ENCODE results near the gene KMT5C.

KMT5C gene

GRCh38 chr19:55309448-55309847, 30.2 kb upstream of the KMT5C start:
- no peak for DNase-seq (ENCODE audit: low read depth)
- TF ChIP-seq CTCF (IDR thresholded peaks at IDR 0.05; ENCODE audit: low read length, missing control alignments): no peak
- no peak overlapping the region for H3K4me3 ChIP-seq (replicated peaks; ENCODE audit: low read depth, low read length)

GRCh38 chr19:55310498-55310897, 29.2 kb upstream of the KMT5C start:
- no peak for TF ChIP-seq CTCF (IDR thresholded peaks at IDR 0.05; ENCODE audit: low read length, missing control alignments)
- H3K4me3 ChIP-seq (replicated peaks; ENCODE audit: low read depth, low read length): no peak overlapping the region
- DNase-seq (ENCODE audit: low read depth): no peak

GRCh38 chr19:55311397-55311796, 28.3 kb upstream of the KMT5C start:
- TF ChIP-seq CTCF (IDR thresholded peaks at IDR 0.05; ENCODE audit: low read length, missing control alignments): no peak
- no peak overlapping the region for H3K4me3 ChIP-seq (replicated peaks; ENCODE audit: low read depth, low read length)
- no peak for DNase-seq (ENCODE audit: low read depth)

GRCh38 chr19:55311797-55312196, 27.9 kb upstream of the KMT5C start:
- H3K4me3 ChIP-seq (replicated peaks; ENCODE audit: low read depth, low read length): no peak overlapping the region
- no peak for TF ChIP-seq CTCF (IDR thresholded peaks at IDR 0.05; ENCODE audit: low read length, missing control alignments)
- no peak for DNase-seq (ENCODE audit: low read depth)

GRCh38 chr19:55312621-55313512, 26.8 kb upstream of the KMT5C start:
- TF ChIP-seq CTCF (IDR thresholded peaks at IDR 0.05; ENCODE audit: low read length, missing control alignments): no peak
- no peak for DNase-seq (ENCODE audit: low read depth)

GRCh38 chr19:55314396-55314795, 25.3 kb upstream of the KMT5C start:
- no peak for DNase-seq (ENCODE audit: low read depth)
- TF ChIP-seq CTCF (IDR thresholded peaks at IDR 0.05; ENCODE audit: low read length, missing control alignments): no peak

More at GRCh38 chr19:55312621-55313512, 26.8 kb upstream of the KMT5C start:
- no peak overlapping the region for H3K4me3 ChIP-seq (replicated peaks; ENCODE audit: low read depth, low read length)

More at GRCh38 chr19:55314396-55314795, 25.3 kb upstream of the KMT5C start:
- H3K4me3 ChIP-seq (replicated peaks; ENCODE audit: low read depth, low read length): no peak overlapping the region
